ENCODE measurements around the gene CGGBP1. TPM values are rescaled to one million over a fixed set of nuclear protein-coding genes. Genes with fewer than 3 reads are reported as not detected.

Gene CGGBP1, protein sequence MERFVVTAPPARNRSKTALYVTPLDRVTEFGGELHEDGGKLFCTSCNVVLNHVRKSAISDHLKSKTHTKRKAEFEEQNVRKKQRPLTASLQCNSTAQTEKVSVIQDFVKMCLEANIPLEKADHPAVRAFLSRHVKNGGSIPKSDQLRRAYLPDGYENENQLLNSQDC
- total RNA-seq: 31.7 and 34.1 TPM in 2 replicates

DNA sequence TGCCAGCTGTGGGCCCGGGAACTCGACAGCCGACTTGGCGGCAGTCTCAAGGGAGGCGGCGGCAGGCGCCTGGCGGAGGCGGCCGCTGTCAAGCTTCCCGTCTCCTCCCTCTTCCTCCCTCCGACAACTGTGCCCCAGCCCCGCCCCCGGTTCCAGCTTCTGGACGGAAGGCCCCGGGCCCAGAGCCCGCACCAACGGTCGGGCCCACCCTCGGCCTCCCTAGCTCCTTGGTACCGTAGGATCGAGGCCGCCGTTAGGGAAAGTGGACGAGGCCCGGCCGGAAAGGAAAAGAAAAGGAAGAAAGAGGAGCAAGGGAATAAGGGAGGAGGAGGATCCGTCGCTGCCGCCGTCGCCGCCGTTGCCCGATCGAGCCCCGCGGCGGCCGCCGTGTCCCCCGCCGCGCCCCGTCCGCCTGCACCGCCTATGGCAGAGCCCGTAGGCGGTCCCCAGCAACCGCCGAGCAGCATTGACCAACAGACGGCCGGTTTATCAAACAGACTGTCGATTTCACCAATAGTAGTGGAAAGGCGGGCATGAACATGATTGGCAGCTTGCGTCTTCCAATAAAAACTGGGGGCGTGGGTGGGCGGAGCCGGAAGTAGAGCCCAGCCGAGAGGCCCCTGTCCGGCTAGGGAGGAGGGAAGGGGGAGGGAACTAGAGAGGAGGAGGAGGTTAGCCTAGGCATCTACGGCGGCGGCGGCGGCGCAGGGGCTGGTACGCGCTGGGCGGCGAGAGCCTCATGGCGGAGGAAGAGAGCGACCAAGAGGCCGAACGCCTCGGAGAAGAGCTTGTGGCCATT, at the start of gene CGGBP1, which contains the start of gene ZNF654:
TSS of gene CGGBP1 (minus strand) at position 425 of the 799 bp plus-strand sequence. CDS start 3,029 bp downstream, outside the sequence.
TSS of gene ZNF654 (plus strand) at position 675 of the 799 bp plus-strand sequence. CDS start at position 740, 65 bp downstream.

Other genes starting within 250 kb of the CGGBP1 start
- gene ZNF654, start 250 bp upstream of the CGGBP1 start, total RNA-seq: 8.4 and 12.0 TPM in 2 replicates
- gene C3orf38, start 91.0 kb upstream of the CGGBP1 start, total RNA-seq: 14.7 and 17.7 TPM in 2 replicates